DOHH2 (cell line): ENCODE data around the gene SEPTIN11.

Experiments used
- H3F3A ChIP-seq: fragments of 200-600 bp; sonication (generic), shearing (Covaris generic); 2 replicates; pipeline ENCODE4 v1.6.0; 2016; ENCODE audit warnings: antibody characterized with exemption, mild to moderate bottlenecking; ENCODE audit not compliant: control insufficient read depth, insufficient read depth
- H3K27ac ChIP-seq: fragments of 200-600 bp; sonication (generic); 2 replicates; pipeline ENCODE4 v1.5.1; 2014; ENCODE audit warnings: low read depth, mild to moderate bottlenecking, low read length, moderate library complexity
- H3K27me3 ChIP-seq: fragments of 200-600 bp; sonication (generic); 2 replicates; pipeline ENCODE4 v1.6.1; 2014; ENCODE audit warnings: mild to moderate bottlenecking, low read length, mixed read lengths; ENCODE audit not compliant: control insufficient read depth
- H3K36me3 ChIP-seq: fragments of 200-600 bp; sonication (generic); 2 replicates; pipeline ENCODE4 v1.6.1; 2014; ENCODE audit warnings: mild to moderate bottlenecking, low read length, moderate library complexity, mixed read lengths; ENCODE audit not compliant: control insufficient read depth
- H3K4me1 ChIP-seq: fragments of 200-600 bp; sonication (generic); 2 replicates; pipeline ENCODE4 v1.6.1; 2014; ENCODE audit warnings: mild to moderate bottlenecking, low read length, mixed read lengths; ENCODE audit not compliant: control insufficient read depth
- H3K4me2 ChIP-seq: fragments of 200-600 bp; sonication (generic); 2 replicates; pipeline ENCODE4 v1.6.0; 2014; ENCODE audit warnings: mild to moderate bottlenecking, low read length, moderate library complexity
- H3K4me3 ChIP-seq: fragments of 200-600 bp; sonication (generic); 2 replicates; pipeline ENCODE4 v1.5.1; 2014; ENCODE audit warnings: mild to moderate bottlenecking, low read length, mixed read lengths
- H3K79me2 ChIP-seq: fragments of 200-600 bp; sonication (generic); 2 replicates; pipeline ENCODE4 v1.6.1; 2014; ENCODE audit warnings: mild to moderate bottlenecking, low read length, mixed read lengths; ENCODE audit not compliant: control insufficient read depth
- H3K9me2 ChIP-seq: fragments of 200-600 bp; sonication (generic); replicated peaks from 2 replicates; pipeline ENCODE4 v1.6.1; 2014; ENCODE audit warnings: mild to moderate bottlenecking, low read length, mixed read lengths; ENCODE audit not compliant: control insufficient read depth
- H3K9me3 ChIP-seq: fragments of 200-600 bp; sonication (generic); 2 replicates; pipeline ENCODE4 v1.6.1; 2014; ENCODE audit warnings: antibody characterized with exemption, low read length, mixed read lengths; ENCODE audit not compliant: control insufficient read depth, insufficient read depth
- H4K20me1 ChIP-seq: fragments of 200-600 bp; sonication (generic); 2 replicates; pipeline ENCODE4 v1.6.0; 2014; ENCODE audit warnings: low read depth, mild to moderate bottlenecking, antibody characterized with exemption, low read length, moderate library complexity; ENCODE audit not compliant: control insufficient read depth, insufficient read depth
- CTCF ChIP-seq: fragments of 200-600 bp; sonication (generic); IDR thresholded peaks from one replicate; pipeline ENCODE4 v1.5.1; 2014; ENCODE audit warnings: antibody characterized with exemption, mild to moderate bottlenecking, low read depth, low read length; ENCODE audit not compliant: poor library complexity, severe bottlenecking
- EZH2phosphoT487 ChIP-seq: fragments of 200-600 bp; sonication (generic); IDR thresholded peaks from 2 replicates; pipeline ENCODE4 v1.6.1; 2017; ENCODE audit warnings: borderline replicate concordance, mild to moderate bottlenecking, antibody characterized with exemption, low read length, moderate library complexity, mixed read lengths

Gene SEPTIN11

GRCh38 chr4:76987685-76988084 is 38.1 kb downstream of the SEPTIN11 start:
- H3K79me2 ChIP-seq, result peaks cover 38% of the 10 kb centered on the region
- no peaks in the 10 kb centered on the region for H3K4me1 ChIP-seq
- no peaks in the 10 kb centered on the region for H3K27me3 ChIP-seq
- H3K9me2 ChIP-seq, result no peaks in the 10 kb centered on the region
- H4K20me1 ChIP-seq, result no peaks in the 10 kb centered on the region
- 0 out of 2 replicates have a peak, but pooled peaks cover 5% of the 10 kb centered on the region for H3K9me3 ChIP-seq
- no peak overlapping the region for H3K4me3 ChIP-seq
- H3F3A ChIP-seq, result no peaks in the 10 kb centered on the region
- no peak overlapping the region for H3K4me2 ChIP-seq
- H3K36me3 ChIP-seq, result no peaks in the 10 kb centered on the region
- no peak for TF ChIP-seq CTCF
- no peak for TF ChIP-seq EZH2phosphoT487
- H3K27ac ChIP-seq, result no peak overlapping the region

- Histone ChIP-seq H3K79me2 (peaks cover 40% of the 10 kb centered on the region), H3K9me2 (no peaks in the 10 kb centered on the region), H3K4me1 (peaks cover 16% of the 10 kb centered on the region), H3K4me2 (no peak overlapping the region), H3K4me3 (no peak overlapping the region), H3K27ac (no peak overlapping the region), H3K27me3 (no peaks in the 10 kb centered on the region), H4K20me1 (no peaks in the 10 kb centered on the region), H3K9me3 (0 out of 2 replicates have a peak, but pooled peaks cover 5% of the 10 kb centered on the region), H3F3A (no peaks in the 10 kb centered on the region), H3K36me3 (no peaks in the 10 kb centered on the region)
- TF ChIP-seq EZH2phosphoT487 (no peak), CTCF (no peak)
Measured at GRCh38 chr4:76989391-76990061, 40.0 kb downstream of the SEPTIN11 start.

GRCh38 chr4:76990288-76991080 is 40.9 kb downstream of the SEPTIN11 start:
- H3K9me3 ChIP-seq, result 0 out of 2 replicates have a peak, but pooled peaks cover 5% of the 10 kb centered on the region
- no peaks in the 10 kb centered on the region for H3K36me3 ChIP-seq
- TF ChIP-seq EZH2phosphoT487 (no peak), CTCF (no peak)
- H3K4me3 ChIP-seq, result no peak overlapping the region
- H4K20me1 ChIP-seq, result no peaks in the 10 kb centered on the region
- no peak overlapping the region for H3K4me2 ChIP-seq
- H3K9me2 ChIP-seq, result no peaks in the 10 kb centered on the region
- no peaks in the 10 kb centered on the region for H3K27me3 ChIP-seq
- no peaks in the 10 kb centered on the region for H3F3A ChIP-seq
- peaks cover 30% of the 10 kb centered on the region for H3K79me2 ChIP-seq
- H3K4me1 ChIP-seq, result peaks cover 16% of the 10 kb centered on the region
- no peak overlapping the region for H3K27ac ChIP-seq
